H9 (cell line): ENCODE data around the gene DCST1. TPM values are rescaled to one million over a fixed set of nuclear protein-coding genes. Genes with fewer than 3 reads are reported as not detected.

Experiments
- DNase-seq: peaks from one replicate; pipeline ENCODE4 v3.0.0-alpha.2; 2017
- H2AFZ ChIP-seq: one replicate; pipeline ENCODE4 v1.6.1; 2013; ENCODE audit warnings: mild to moderate bottlenecking, low read length, control low read depth, moderate library complexity
- H2AK5ac ChIP-seq: 2 replicates; pipeline ENCODE4 v1.6.1; 2013; ENCODE audit warnings: low read length, control low read depth, mixed read lengths; ENCODE audit not compliant: insufficient read length
- H2BK120ac ChIP-seq: one replicate; pipeline ENCODE4 v1.6.1; 2013; ENCODE audit warnings: low read depth, mild to moderate bottlenecking, low read length, control low read depth, inconsistent platforms; ENCODE audit not compliant: poor library complexity, severe bottlenecking
- H2BK12ac ChIP-seq: 2 replicates; pipeline ENCODE4 v1.6.1; 2013; ENCODE audit warnings: low read length, control low read depth, mixed read lengths, low read depth; ENCODE audit not compliant: insufficient read length
- H2BK15ac ChIP-seq: 2 replicates; pipeline ENCODE4 v1.6.1; 2013; ENCODE audit warnings: low read depth, low read length, control low read depth
- H2BK20ac ChIP-seq: one replicate; pipeline ENCODE4 v1.6.1; 2013; ENCODE audit warnings: low read depth, mild to moderate bottlenecking, low read length, control low read depth, inconsistent platforms; ENCODE audit not compliant: poor library complexity, severe bottlenecking
- H2BK5ac ChIP-seq: 2 replicates; pipeline ENCODE4 v1.6.1; 2013; ENCODE audit warnings: low read length, control low read depth, mixed read lengths; ENCODE audit not compliant: insufficient read length
- H3K14ac ChIP-seq: 2 replicates; pipeline ENCODE4 v1.6.1; 2013; ENCODE audit warnings: low read length, control low read depth; ENCODE audit not compliant: insufficient read depth
- H3K18ac ChIP-seq: 2 replicates; pipeline ENCODE4 v1.6.1; 2013; ENCODE audit warnings: low read depth, mild to moderate bottlenecking, mixed read lengths, low read length, control low read depth; ENCODE audit not compliant: insufficient read length
- H3K23ac ChIP-seq: 2 replicates; pipeline ENCODE4 v1.6.1; 2013; ENCODE audit warnings: low read length, control low read depth, mixed read lengths, low read depth; ENCODE audit not compliant: insufficient read length
- H3K23me2 ChIP-seq: 2 replicates; pipeline ENCODE4 v1.6.1; 2013; ENCODE audit warnings: low read depth, mild to moderate bottlenecking, mixed read lengths, low read length, control low read depth; ENCODE audit not compliant: insufficient read length, poor library complexity, severe bottlenecking
- H3K27ac ChIP-seq: 2 replicates; pipeline ENCODE4 v1.5.1; 2013; ENCODE audit warnings: low read length, control low read depth, mixed read lengths, low read depth; ENCODE audit not compliant: insufficient read length
- H3K27me3 ChIP-seq: 2 replicates; pipeline ENCODE4 v1.6.1; 2013; ENCODE audit warnings: low read length, control low read depth, inconsistent platforms; ENCODE audit not compliant: insufficient read depth
- H3K4ac ChIP-seq: 2 replicates; pipeline ENCODE4 v1.6.1; 2013; ENCODE audit warnings: low read depth, mild to moderate bottlenecking, control low read depth, inconsistent platforms, low read length, moderate library complexity
- H3K4me1 ChIP-seq: 2 replicates; pipeline ENCODE4 v1.6.1; 2013; ENCODE audit warnings: low read length, control low read depth, inconsistent platforms; ENCODE audit not compliant: insufficient read depth
- H3K4me2 ChIP-seq: 2 replicates; pipeline ENCODE4 v1.6.1; 2013; ENCODE audit warnings: low read length, control low read depth, mixed read lengths; ENCODE audit not compliant: insufficient read length, insufficient read depth
- H3K56ac ChIP-seq: 2 replicates; pipeline ENCODE4 v1.6.1; 2013; ENCODE audit warnings: low read depth, mild to moderate bottlenecking, mixed read lengths, low read length, control low read depth; ENCODE audit not compliant: insufficient read length
- H3K79me1 ChIP-seq: 2 replicates; pipeline ENCODE4 v1.6.1; 2013; ENCODE audit warnings: low read depth, mild to moderate bottlenecking, moderate library complexity, low read length, control low read depth, inconsistent platforms; ENCODE audit not compliant: insufficient read depth, poor library complexity, severe bottlenecking
- H3K79me2 ChIP-seq: 2 replicates; pipeline ENCODE4 v1.6.1; 2013; ENCODE audit warnings: low read length, control low read depth, inconsistent platforms; ENCODE audit not compliant: insufficient read depth
- H3K9ac ChIP-seq: 2 replicates; pipeline ENCODE4 v1.6.1; 2013; ENCODE audit warnings: low read length, control low read depth, mixed read lengths; ENCODE audit not compliant: insufficient read length; ENCODE audit errors: extremely low read depth
- H3K9me3 ChIP-seq: one replicate; pipeline ENCODE4 v1.6.1; 2013; ENCODE audit warnings: low read depth, low read length, inconsistent platforms; ENCODE audit not compliant: control insufficient read depth
- H3T11ph ChIP-seq: one replicate; pipeline ENCODE4 v1.6.1; 2013; ENCODE audit warnings: mild to moderate bottlenecking, low read length, control low read depth, inconsistent platforms
- H4K20me1 ChIP-seq: one replicate; pipeline ENCODE4 v1.6.1; 2013; ENCODE audit not compliant: control insufficient read depth, insufficient read length, insufficient read depth
- H4K5ac ChIP-seq: 2 replicates; pipeline ENCODE4 v1.6.1; 2013; ENCODE audit warnings: low read depth, mild to moderate bottlenecking, mixed read lengths, low read length, control low read depth; ENCODE audit not compliant: insufficient read length
- H4K8ac ChIP-seq: replicated peaks from 2 replicates; pipeline ENCODE4 v1.6.1; 2013; ENCODE audit warnings: low read length, control low read depth, mixed read lengths, low read depth; ENCODE audit not compliant: insufficient read length
- H4K91ac ChIP-seq: 2 replicates; pipeline ENCODE4 v1.6.1; 2013; ENCODE audit warnings: low read depth, mild to moderate bottlenecking, moderate library complexity, mixed read lengths, low read length, control low read depth; ENCODE audit not compliant: insufficient read length
- H3K27ac Mint-ChIP-seq, 3 experiments: 2 replicates in 2 of 3; 3 replicates in 1 of 3; pipeline ENCODE4 v1.8.0; 2020 to 2021; ENCODE audit warnings: mixed read lengths in 3 of 3, mild to moderate bottlenecking in 1 of 3, moderate library complexity in 1 of 3
- H3K27me3 Mint-ChIP-seq: 2 replicates; pipeline ENCODE4 v1.8.0; 2021; ENCODE audit warnings: low read depth, mild to moderate bottlenecking, moderate library complexity, mixed read lengths
- H3K36me3 Mint-ChIP-seq, 3 experiments: 2 replicates in 2 of 3; 3 replicates in 1 of 3; pipeline ENCODE4 v1.8.0; 2020 to 2021; ENCODE audit warnings: low read depth in 3 of 3, mixed read lengths in 3 of 3; ENCODE audit not compliant: insufficient read depth in 1 of 3
- H3K4me1 Mint-ChIP-seq, 2 experiments: 2 replicates each; pipeline ENCODE4 v1.8.0; 2020; ENCODE audit warnings: mixed read lengths in 2 of 2
- H3K4me3 Mint-ChIP-seq, 2 experiments: 2 replicates in 1 of 2; 3 replicates in 1 of 2; pipeline ENCODE4 v1.8.0; 2020 to 2021; ENCODE audit warnings: mild to moderate bottlenecking in 2 of 2, mixed read lengths in 2 of 2, moderate library complexity in 1 of 2
- H3K9me3 Mint-ChIP-seq, 2 experiments: 2 replicates in 1 of 2; 3 replicates in 1 of 2; pipeline ENCODE4 v1.8.0; 2020; ENCODE audit warnings: mild to moderate bottlenecking in 2 of 2, mixed read lengths in 2 of 2, moderate library complexity in 1 of 2
- WGBS: extraction: QIAGEN DNeasy Blood & Tissue Kit; methylation state at CpG from one replicate; pipeline ENCODE4 v1.1.7; 2013; ENCODE audit warnings: missing lambda C conversion rate, low lambda C conversion rate, mixed read lengths; ENCODE audit not compliant: insufficient read length; ENCODE audit errors: extremely low coverage; 5-methylcytosine and 5-hydroxymethylcytosine counted together
- total RNA-seq: library from RNA; stranded (reverse); gene quantifications from 2 replicates; pipeline ENCODE4 v1.2.1, GENCODE V29; 2021
- TF ChIP-seq, protein P1 (sequence below): fragments of 200-600 bp; sonication (generic); conservative IDR thresholded peaks from 3 replicates; pipeline ENCODE4 v1.8.0; 2021; ENCODE audit warnings: antibody characterized with exemption, mild to moderate bottlenecking

The DCST1 gene
- total RNA-seq, 1 experiment from 2014 or later: not detected

DNA sequence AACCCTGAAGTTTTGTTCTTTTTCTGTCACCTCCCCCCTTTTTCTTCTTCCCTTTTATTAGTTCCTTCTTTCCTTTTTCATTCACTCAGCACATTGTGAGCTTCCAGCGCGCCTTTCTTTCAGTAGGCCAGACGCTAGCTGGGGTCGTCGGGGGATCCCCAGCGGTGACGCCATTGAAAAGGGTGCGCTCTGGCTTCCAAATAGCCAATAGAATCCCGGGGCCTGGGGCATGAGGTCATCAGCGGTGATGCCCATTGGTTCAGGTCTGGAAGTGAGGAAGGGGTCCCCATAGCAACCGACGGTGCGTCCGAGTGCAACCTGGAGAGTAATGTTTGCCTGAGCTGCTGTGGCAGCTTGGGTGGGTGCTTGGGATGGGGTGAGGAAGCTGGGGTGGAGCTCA lies 38.1 kb downstream of the DCST1 start:
- H2BK120ac ChIP-seq: no peak overlapping the region
- H3K9me3 ChIP-seq: no peaks in the 10 kb centered on the region
- no CpG with 5 or more reads among the region's 14 CpGs for WGBS
- no peak overlapping the region for H4K8ac ChIP-seq
- TF ChIP-seq, protein P1, sequence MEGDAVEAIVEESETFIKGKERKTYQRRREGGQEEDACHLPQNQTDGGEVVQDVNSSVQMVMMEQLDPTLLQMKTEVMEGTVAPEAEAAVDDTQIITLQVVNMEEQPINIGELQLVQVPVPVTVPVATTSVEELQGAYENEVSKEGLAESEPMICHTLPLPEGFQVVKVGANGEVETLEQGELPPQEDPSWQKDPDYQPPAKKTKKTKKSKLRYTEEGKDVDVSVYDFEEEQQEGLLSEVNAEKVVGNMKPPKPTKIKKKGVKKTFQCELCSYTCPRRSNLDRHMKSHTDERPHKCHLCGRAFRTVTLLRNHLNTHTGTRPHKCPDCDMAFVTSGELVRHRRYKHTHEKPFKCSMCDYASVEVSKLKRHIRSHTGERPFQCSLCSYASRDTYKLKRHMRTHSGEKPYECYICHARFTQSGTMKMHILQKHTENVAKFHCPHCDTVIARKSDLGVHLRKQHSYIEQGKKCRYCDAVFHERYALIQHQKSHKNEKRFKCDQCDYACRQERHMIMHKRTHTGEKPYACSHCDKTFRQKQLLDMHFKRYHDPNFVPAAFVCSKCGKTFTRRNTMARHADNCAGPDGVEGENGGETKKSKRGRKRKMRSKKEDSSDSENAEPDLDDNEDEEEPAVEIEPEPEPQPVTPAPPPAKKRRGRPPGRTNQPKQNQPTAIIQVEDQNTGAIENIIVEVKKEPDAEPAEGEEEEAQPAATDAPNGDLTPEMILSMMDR: no peak
- no peak overlapping the region for H3K4ac ChIP-seq
- Mint-ChIP-seq H3K36me3 (peaks cover 9 to 23% (median 22%) of the 10 kb centered on the region in 3 experiments), H3K4me1 (peaks cover 33 to 44% of the 10 kb centered on the region in 2 experiments), H3K27me3 (peaks cover 43% of the 10 kb centered on the region), H3K4me3 (peak overlapping the region; percentile 58 to 79), H3K27ac (peak overlapping the region in 2 of 3 experiments; percentile 71 to 76; a peak in 5 of 7 replicates), H3K9me3 (no peaks in the 10 kb centered on the region)
- H4K20me1 ChIP-seq: no peaks in the 10 kb centered on the region
- no peaks in the 10 kb centered on the region for H3K79me2 ChIP-seq
- peaks cover 3% of the 10 kb centered on the region; the same call in 1 of the 2 replicates for H3K4me1 ChIP-seq
- no peak overlapping the region for H3K56ac ChIP-seq
- H3K23me2 ChIP-seq: peaks cover 9% of the 10 kb centered on the region
- H3K9ac ChIP-seq: no peak overlapping the region
- H2BK20ac ChIP-seq: no peak overlapping the region
- H3K27me3 ChIP-seq: no peaks in the 10 kb centered on the region; the same call in 1 of the 2 replicates
- H3T11ph ChIP-seq: no peak overlapping the region
- no peak overlapping the region for H2AK5ac ChIP-seq
- H4K5ac ChIP-seq: no peak overlapping the region
- no peak overlapping the region for H3K23ac ChIP-seq
- H2BK5ac ChIP-seq: no peak overlapping the region
- H2BK15ac ChIP-seq: no peak overlapping the region
- H3K14ac ChIP-seq: no peak overlapping the region
- H3K79me1 ChIP-seq: no peaks in the 10 kb centered on the region
- no peak overlapping the region for H3K18ac ChIP-seq
- peak; percentile 91 for DNase-seq
- H2AFZ ChIP-seq: no peak overlapping the region
- no peak overlapping the region for H4K91ac ChIP-seq
- no peak overlapping the region for H3K27ac ChIP-seq
- H2BK12ac ChIP-seq: no peak overlapping the region
- H3K4me2 ChIP-seq: peak overlapping the region; percentile 75
